Skeletal muscle satellite cell (primary cell): Measurements from ENCODE around the gene ING4.

Experiments
- H3K27me3 ChIP-seq: 2 replicates; pipeline ENCODE4 v1.7.0; 2013; ENCODE audit warnings: low read length; ENCODE audit not compliant: control insufficient read depth, insufficient read depth
- H3K36me3 ChIP-seq: 2 replicates; pipeline ENCODE4 v1.7.0; 2013; ENCODE audit warnings: mild to moderate bottlenecking, control low read depth, low read length; ENCODE audit not compliant: insufficient read depth
- H3K4me1 ChIP-seq: 2 replicates; pipeline ENCODE4 v1.7.0; 2013; ENCODE audit warnings: low read length; ENCODE audit not compliant: control insufficient read depth, insufficient read depth
- H3K4me2 ChIP-seq: 2 replicates; pipeline ENCODE4 v1.7.0; 2013; ENCODE audit warnings: mild to moderate bottlenecking, low read length
- H3K4me3 ChIP-seq: 2 replicates; pipeline ENCODE4 v1.7.0; 2013; ENCODE audit warnings: low read length
- H3K9ac ChIP-seq: 2 replicates; pipeline ENCODE4 v1.7.0; 2013; ENCODE audit warnings: mild to moderate bottlenecking, low read depth, low read length, moderate library complexity
- H3K9me3 ChIP-seq: replicated peaks from 2 replicates; pipeline ENCODE4 v1.7.0; 2013; ENCODE audit warnings: mild to moderate bottlenecking, control low read depth, low read length

The ING4 gene

DNA sequence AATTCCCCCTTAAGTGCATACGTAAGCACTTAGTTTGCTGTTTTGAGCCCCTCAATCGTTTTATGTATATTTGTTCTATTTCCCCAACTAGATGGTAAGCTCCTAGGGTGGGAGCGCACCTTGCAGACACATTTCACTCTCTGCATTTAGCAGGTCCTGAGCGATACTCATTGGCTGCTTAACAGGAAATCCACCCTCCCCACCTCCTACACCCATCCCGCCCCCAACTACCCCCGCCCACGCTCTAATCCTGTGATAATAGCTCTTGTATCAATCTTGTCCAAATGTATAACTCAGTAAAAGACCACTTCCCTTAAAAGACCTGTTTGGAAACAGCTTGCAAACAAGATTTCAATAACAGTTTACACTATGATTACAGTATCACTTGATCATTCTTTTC is 35.3 kb downstream of the ING4 start:
- Histone ChIP-seq H3K9ac (no peak overlapping the region), H3K9me3 (no peaks in the 10 kb centered on the region), H3K36me3 (no peaks in the 10 kb centered on the region), H3K27me3 (no peaks in the 10 kb centered on the region), H3K4me1 (peaks cover 3% of the 10 kb centered on the region), H3K4me3 (no peak overlapping the region), H3K4me2 (no peak overlapping the region)

DNA sequence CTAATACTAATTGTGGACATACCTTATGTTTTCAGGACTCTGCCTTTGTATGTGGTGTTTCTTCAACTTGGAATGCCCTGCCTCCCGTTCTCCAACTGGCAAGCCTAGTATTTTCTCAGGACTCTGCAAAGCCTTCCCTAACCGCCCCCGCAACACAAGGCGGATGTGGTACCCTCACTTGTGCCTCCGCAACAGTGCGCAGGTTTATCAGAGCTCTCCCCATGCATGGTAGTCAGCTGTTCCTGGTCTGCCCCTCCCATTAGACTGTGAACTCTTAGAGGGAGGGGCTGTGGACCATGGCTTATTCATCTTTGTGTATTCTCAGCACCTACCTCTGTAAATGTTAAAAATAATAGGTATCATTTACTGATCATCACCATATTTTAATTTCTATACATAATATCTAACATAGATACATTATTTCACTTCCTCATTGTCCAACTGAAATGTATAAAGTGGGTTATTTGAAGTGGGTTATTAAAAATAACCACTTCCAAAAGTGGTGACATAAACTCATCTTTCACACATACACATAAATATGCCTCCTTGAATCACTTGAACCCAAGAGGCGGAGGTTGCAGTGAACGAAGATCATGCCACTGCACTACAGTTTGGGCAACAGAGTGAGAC is 36.1 kb downstream of the ING4 start:
- no peaks in the 10 kb centered on the region for H3K9me3 ChIP-seq
- H3K4me1 ChIP-seq = peaks cover 3% of the 10 kb centered on the region
- H3K9ac ChIP-seq = no peak overlapping the region
- no peak overlapping the region for H3K4me3 ChIP-seq
- H3K27me3 ChIP-seq = no peaks in the 10 kb centered on the region
- no peak overlapping the region for H3K4me2 ChIP-seq
- no peaks in the 10 kb centered on the region for H3K36me3 ChIP-seq

- Histone ChIP-seq H3K9ac (no peak overlapping the region), H3K36me3 (no peaks in the 10 kb centered on the region)
Measured at GRCh38 chr12:6620885-6621274, 42.0 kb downstream of the ING4 start.

GRCh38 chr12:6620137-6620884 is 42.6 kb downstream of the ING4 start:
- Histone ChIP-seq H3K9ac (no peak overlapping the region), H3K27me3 (peaks cover 5% of the 10 kb centered on the region), H3K4me2 (peak overlapping the region; percentile 68), H3K4me1 (peaks cover 8% of the 10 kb centered on the region), H3K9me3 (no peaks in the 10 kb centered on the region), H3K36me3 (no peaks in the 10 kb centered on the region), H3K4me3 (peak overlapping the region; percentile 45)

More at GRCh38 chr12:6620885-6621274, 42.0 kb downstream of the ING4 start:
- Histone ChIP-seq H3K9me3 (no peaks in the 10 kb centered on the region), H3K4me3 (no peak overlapping the region), H3K27me3 (peaks cover 5% of the 10 kb centered on the region), H3K4me1 (peaks cover 8% of the 10 kb centered on the region), H3K4me2 (peak overlapping the region; percentile 68)

- Histone ChIP-seq H3K4me2 (no peak overlapping the region), H3K9ac (no peak overlapping the region), H3K36me3 (no peaks in the 10 kb centered on the region), H3K9me3 (no peaks in the 10 kb centered on the region), H3K4me3 (no peak overlapping the region), H3K4me1 (peaks cover 15% of the 10 kb centered on the region), H3K27me3 (peaks cover 5% of the 10 kb centered on the region)
Measured at GRCh38 chr12:6618483-6619225, 44.3 kb downstream of the ING4 start.

- Histone ChIP-seq H3K9me3 (no peaks in the 10 kb centered on the region), H3K4me3 (no peak overlapping the region), H3K4me1 (peaks cover 30% of the 10 kb centered on the region), H3K9ac (no peak overlapping the region), H3K4me2 (no peak overlapping the region), H3K27me3 (peaks cover under 1% of the 10 kb centered on the region), H3K36me3 (no peaks in the 10 kb centered on the region)
Measured at GRCh38 chr12:6615802-6616201, 47.1 kb downstream of the ING4 start.

DNA sequence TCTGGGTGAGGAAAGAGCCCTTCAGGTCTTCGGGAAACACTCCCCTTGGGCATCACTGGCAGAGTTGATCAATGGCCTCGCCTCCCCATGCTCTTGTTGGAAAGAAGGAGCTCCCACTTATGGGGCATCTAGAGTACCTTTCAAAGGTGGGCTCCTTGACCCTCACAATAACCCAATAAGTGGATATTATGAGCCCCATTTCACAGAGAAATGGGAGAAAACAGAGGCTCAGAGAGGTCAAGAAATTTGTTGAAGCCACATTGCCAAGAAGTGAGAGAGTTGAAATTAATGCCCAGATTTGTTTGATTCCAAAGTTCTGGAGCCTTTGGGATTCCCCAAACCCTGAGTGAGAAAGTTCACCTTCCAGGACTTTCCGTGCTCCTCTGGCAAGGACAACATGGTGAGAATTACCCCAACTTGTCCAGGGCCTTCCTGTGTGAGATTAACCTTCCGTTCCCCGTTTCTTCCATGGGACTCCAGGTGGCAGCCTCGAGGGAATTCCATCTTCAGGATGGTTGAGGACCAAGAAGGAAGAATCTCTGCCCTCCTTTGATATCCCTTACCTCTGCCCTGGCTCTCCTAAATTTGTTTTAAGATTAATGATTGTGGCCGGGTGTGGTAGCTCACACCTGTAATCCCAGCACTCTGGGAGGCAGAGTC is 48.3 kb downstream of the ING4 start:
- Histone ChIP-seq H3K4me3 (no peak overlapping the region), H3K4me2 (peak overlapping the region; percentile 42), H3K4me1 (peaks cover 22% of the 10 kb centered on the region), H3K27me3 (no peaks in the 10 kb centered on the region), H3K9ac (peak overlapping the region; percentile 65), H3K9me3 (no peaks in the 10 kb centered on the region), H3K36me3 (no peaks in the 10 kb centered on the region)

DNA sequence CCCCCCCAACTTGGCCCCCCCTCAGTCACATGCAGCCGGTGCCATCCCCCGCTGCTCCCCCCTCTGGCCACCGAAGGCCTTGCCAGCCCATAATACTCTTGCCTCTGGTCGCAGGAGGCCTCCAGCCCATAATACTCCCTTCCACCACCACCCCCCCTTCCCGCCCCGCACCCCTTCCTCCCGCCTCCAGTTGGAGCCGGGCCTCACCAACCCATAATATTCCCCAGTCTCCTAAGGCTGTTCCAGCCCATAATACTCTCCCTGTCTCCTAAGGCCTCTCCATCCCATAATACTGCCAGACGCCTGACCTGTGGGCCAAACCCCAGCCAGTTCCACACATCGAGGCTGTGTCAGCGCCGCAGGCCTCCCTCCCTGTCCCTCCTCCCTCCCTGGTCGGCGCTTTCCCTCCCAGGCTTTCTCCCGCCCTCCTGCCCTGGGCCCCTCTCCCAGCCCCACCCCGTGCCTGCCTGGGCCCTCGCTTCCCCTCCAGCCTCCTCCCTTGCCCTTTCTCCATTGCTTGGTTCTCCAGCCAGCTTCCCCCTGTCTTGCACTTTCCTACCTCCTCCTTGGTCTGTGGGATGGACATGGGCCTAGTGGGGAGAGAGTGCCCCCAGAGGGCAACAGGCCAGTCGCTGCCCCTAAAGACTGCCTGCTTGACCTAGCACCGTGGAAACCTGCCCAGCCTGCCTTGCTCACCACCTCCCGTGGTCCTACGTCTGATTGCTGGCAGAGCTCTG is 49.0 kb downstream of the ING4 start:
- H3K27me3 ChIP-seq = no peaks in the 10 kb centered on the region
- H3K4me1 ChIP-seq = peaks cover 22% of the 10 kb centered on the region
- H3K9me3 ChIP-seq = no peaks in the 10 kb centered on the region
- H3K36me3 ChIP-seq = no peaks in the 10 kb centered on the region
- H3K9ac ChIP-seq = peak overlapping the region; percentile 65
- H3K4me3 ChIP-seq = peak overlapping the region; percentile 21
- H3K4me2 ChIP-seq = peak overlapping the region; percentile 42

DNA sequence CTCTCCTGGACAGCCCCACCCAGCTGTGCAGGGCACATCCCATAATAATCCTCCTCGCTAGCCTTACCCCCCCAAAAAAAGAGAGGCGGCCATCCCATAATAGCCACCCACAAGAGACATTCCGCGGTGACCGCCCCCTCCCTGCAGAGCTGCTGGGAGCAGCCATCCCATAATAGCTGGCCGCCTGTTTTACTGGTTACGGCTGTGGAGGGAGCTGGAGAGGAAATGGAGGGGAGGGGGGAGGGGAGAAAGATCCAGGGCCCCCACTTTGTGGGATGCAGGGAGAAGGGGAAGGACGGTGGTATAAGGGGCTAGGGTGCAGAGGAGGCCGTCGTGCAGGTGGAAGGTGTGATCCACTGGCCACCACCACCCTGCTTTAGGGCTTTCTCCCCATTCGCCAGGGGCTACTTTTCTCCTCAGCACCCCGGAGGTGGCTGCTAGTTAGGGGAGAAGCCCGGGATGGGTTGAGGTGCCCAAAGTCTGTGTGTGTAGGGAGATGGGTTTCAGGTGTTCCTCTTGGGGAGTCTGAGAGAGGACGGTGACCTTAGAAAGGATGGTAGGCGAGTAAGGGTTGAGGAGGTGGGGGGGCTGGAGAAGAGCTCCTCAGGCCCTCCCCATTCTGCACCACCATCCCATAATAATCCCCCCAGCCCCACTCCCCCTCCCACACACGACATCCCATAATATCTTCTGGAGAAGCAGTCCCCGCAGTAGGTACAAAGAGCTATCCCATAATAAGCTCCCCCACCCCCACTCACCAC is 49.7 kb downstream of the ING4 start:
- no peaks in the 10 kb centered on the region for H3K36me3 ChIP-seq
- peaks cover 22% of the 10 kb centered on the region for H3K4me1 ChIP-seq
- peak overlapping the region; percentile 63 for H3K9ac ChIP-seq
- peak overlapping the region; percentile 73 for H3K4me2 ChIP-seq
- H3K9me3 ChIP-seq = no peaks in the 10 kb centered on the region
- H3K4me3 ChIP-seq = peak overlapping the region; percentile 61
- H3K27me3 ChIP-seq = no peaks in the 10 kb centered on the region

DNA sequence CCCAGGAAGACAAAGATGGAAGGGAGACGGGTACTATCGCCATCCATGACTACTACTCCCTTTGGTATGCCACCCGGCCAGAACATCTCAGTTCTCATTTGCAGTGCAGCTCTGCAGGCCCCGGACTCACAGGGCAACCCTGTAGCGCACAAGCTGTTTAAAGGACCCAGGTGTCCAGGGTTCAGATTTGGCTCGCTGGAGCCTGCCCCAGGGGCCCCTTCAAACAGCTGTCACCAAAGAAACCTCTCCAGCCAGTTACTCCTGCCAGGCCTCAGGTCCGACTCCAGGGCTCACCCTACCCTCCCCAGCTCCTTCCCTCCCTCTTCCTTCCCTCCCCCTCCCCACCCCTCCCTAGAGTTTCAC is 50.3 kb downstream of the ING4 start:
- Histone ChIP-seq H3K36me3 (no peaks in the 10 kb centered on the region), H3K4me2 (peak overlapping the region; percentile 73), H3K27me3 (no peaks in the 10 kb centered on the region), H3K9ac (peak overlapping the region; percentile 63), H3K9me3 (no peaks in the 10 kb centered on the region), H3K4me1 (peaks cover 27% of the 10 kb centered on the region), H3K4me3 (peak overlapping the region; percentile 35)
